Measurements from ENCODE around the gene CPXM1. TPM values are rescaled to one million over a fixed set of nuclear protein-coding genes. Genes with fewer than 3 reads are reported as not detected.

The CPXM1 gene
- total RNA-seq, 6 experiments from 2014 or later, result 0.07 to 0.16 (median 0.12) TPM; not detected in 3

DNA sequence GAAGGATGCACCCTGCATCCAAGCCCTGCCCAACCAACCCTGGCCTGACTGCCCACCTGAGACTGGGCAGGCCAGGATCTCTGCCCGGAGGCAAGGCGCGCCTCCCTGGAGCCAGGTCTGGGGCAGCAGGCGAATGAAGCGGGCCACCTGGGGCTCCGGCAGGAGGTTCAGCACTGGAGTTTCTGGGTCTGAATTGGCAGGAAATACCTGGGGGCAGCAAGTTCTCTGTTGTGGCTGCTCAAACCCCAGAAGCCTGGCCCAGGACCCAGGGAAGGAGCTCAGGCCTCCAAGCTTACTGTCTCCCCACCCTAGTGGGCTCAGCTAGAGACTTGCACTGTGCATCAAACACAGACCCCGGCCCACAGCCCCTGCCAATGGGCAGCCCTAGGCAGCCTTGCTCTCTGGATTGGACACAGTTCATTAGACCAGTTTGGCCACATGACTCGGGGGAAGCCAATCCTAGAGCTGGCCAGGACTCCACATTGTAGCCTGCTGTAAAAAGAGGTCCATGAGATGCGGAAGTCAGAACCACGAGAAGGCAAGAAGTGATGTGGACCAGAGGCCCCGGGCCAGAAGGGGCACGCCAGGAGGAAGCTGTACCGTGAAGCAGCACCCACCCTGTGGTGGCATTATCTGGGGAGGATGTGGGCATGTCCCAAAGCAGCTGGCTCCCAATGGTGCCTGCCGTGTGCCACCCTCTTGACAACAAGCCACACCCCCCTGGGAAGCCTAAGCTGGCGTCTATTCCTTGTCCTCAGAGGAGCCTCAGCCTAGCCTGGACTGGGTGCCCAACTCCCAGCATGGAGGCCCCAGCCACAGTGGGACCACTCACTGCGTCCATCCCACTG is 3.1 kb downstream of the CPXM1 start:
- TF ChIP-seq, protein P1, sequence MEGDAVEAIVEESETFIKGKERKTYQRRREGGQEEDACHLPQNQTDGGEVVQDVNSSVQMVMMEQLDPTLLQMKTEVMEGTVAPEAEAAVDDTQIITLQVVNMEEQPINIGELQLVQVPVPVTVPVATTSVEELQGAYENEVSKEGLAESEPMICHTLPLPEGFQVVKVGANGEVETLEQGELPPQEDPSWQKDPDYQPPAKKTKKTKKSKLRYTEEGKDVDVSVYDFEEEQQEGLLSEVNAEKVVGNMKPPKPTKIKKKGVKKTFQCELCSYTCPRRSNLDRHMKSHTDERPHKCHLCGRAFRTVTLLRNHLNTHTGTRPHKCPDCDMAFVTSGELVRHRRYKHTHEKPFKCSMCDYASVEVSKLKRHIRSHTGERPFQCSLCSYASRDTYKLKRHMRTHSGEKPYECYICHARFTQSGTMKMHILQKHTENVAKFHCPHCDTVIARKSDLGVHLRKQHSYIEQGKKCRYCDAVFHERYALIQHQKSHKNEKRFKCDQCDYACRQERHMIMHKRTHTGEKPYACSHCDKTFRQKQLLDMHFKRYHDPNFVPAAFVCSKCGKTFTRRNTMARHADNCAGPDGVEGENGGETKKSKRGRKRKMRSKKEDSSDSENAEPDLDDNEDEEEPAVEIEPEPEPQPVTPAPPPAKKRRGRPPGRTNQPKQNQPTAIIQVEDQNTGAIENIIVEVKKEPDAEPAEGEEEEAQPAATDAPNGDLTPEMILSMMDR (IDR thresholded peaks at IDR 0.05), result no peak
- TF ChIP-seq POLR2A (IDR thresholded peaks at IDR 0.05), result no peak
- Histone ChIP-seq H3K4me1 (no peaks in the 10 kb centered on the region), H3K36me3 (no peaks in the 10 kb centered on the region), H3K27ac (no peak overlapping the region), H3K27me3 (no peaks in the 10 kb centered on the region), H3K4me3 (no peak overlapping the region), H3K9me3 (no peaks in the 10 kb centered on the region)
- DNase-seq (peak in 1 of 3 donors; percentile 22), ATAC-seq (no peak)
- WGBS (ENCODE audit: insufficient coverage, low coverage, low lambda C conversion rate, missing lambda C conversion rate), result 60% methylated on average over 1 of the region's 16 CpGs
- intact Hi-C loops (cut with DNase I), result no loop called here

DNA sequence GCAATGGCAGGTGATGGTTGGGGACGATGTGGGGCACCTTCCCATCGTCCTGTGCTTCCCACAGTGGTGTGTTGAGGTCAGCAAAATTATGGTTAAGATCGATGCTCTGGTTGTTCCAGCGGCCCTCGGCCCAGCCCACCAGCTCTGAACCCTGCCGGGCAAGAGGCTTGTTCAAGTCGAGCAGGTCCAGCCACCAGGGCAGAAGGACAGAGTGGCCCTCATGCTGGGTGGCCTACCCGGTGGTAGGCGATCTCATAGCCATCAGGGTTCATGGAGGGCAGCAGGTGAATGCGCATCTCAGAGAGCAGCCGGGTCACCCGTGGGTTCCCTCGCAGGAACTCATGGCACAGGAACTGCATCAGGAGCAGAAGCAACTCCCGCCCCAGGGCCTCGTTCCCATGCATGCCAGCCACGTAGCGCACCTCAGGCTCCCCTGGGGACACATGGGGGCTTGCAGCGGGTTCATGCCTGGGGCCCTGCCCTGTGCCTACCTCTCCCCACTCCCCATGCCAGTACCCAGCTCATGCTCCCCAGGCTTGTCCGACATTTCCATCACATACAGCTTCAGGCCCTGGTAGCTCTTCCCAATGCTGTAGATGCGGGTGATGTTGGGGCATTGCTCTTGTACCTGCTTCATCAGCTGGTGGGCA is 4.3 kb downstream of the CPXM1 start:
- peak in 1 of 3 donors; percentile 44 for DNase-seq
- Histone ChIP-seq H3K27ac (no peak overlapping the region), H3K36me3 (no peaks in the 10 kb centered on the region), H3K4me3 (no peak overlapping the region), H3K4me1 (no peaks in the 10 kb centered on the region), H3K27me3 (no peaks in the 10 kb centered on the region), H3K9me3 (no peaks in the 10 kb centered on the region)
- WGBS (ENCODE audit: insufficient coverage, low coverage, low lambda C conversion rate, missing lambda C conversion rate), result 89% methylated on average over 2 of the region's 20 CpGs
- no peak for ATAC-seq
- TF ChIP-seq, protein P1 (IDR thresholded peaks at IDR 0.05), result no peak
- no peak for TF ChIP-seq POLR2A (IDR thresholded peaks at IDR 0.05)
- intact Hi-C loops (cut with DNase I), result no loop called here

GRCh38 chr20:2795451-2795850 is 5.0 kb downstream of the CPXM1 start:
- H3K27me3 ChIP-seq, result no peaks in the 10 kb centered on the region
- no peaks in the 10 kb centered on the region for H3K9me3 ChIP-seq
- ATAC-seq (no peak), DNase-seq (no peak)
- 82% methylated on average over 4 of the region's 24 CpGs for WGBS (ENCODE audit: insufficient coverage, low coverage, low lambda C conversion rate, missing lambda C conversion rate)
- no peak overlapping the region for H3K4me3 ChIP-seq
- no peaks in the 10 kb centered on the region for H3K4me1 ChIP-seq
- TF ChIP-seq POLR2A (IDR thresholded peaks at IDR 0.05), result no peak
- TF ChIP-seq, protein P1 (IDR thresholded peaks at IDR 0.05), result no peak
- intact Hi-C loops (cut with DNase I), result no loop called here
- H3K36me3 ChIP-seq, result no peaks in the 10 kb centered on the region
- H3K27ac ChIP-seq, result no peak overlapping the region

- H3K27ac ChIP-seq, result no peak overlapping the region
- no peaks in the 10 kb centered on the region for H3K27me3 ChIP-seq
- no peak for ATAC-seq
- 67% methylated on average over 3 of the region's 11 CpGs for WGBS (ENCODE audit: insufficient coverage, low coverage, low lambda C conversion rate, missing lambda C conversion rate)
- H3K4me1 ChIP-seq, result no peaks in the 10 kb centered on the region
- DNase-seq, result no peak
- TF ChIP-seq, protein P1 (IDR thresholded peaks at IDR 0.05), result no peak
- TF ChIP-seq POLR2A (IDR thresholded peaks at IDR 0.05), result no peak
- no peak overlapping the region for H3K4me3 ChIP-seq
- H3K36me3 ChIP-seq, result no peaks in the 10 kb centered on the region
- H3K9me3 ChIP-seq, result no peaks in the 10 kb centered on the region
- intact Hi-C loops (cut with DNase I), result no loop called here
Observed at GRCh38 chr20:2794866-2795447, 5.5 kb downstream of the CPXM1 start.

Measured in right lobe of liver (tissue), 6 donors.